Natural killer cell (primary cell): Measurements from ENCODE around the gene BCL2L11. TPM values are rescaled to one million over a fixed set of nuclear protein-coding genes. Genes with fewer than 3 reads are reported as not detected.

ENCODE experiments used
- ATAC-seq, 3 donors: fragments of 150-1000 bp in 2 of 3; fragments of 200-7000 bp in 1 of 3; cut with Tn5 transposase; 1 replicate in 1 of 3; 2 replicates in 2 of 3; pipeline ENCODE4 v1.10.0; 2021; ENCODE audit warnings: mild to moderate bottlenecking in 2 of 3, moderate library complexity in 2 of 3
- DNase-seq, 2 donors: peaks; one replicate each; pipeline versions ENCODE4 v3.0.0 to v3.0.0-alpha.2; 2013 to 2021; ENCODE audit warnings: mixed read lengths in 1 of 2
- H3K27ac ChIP-seq: one replicate; pipeline ENCODE4 v1.5.1; 2013; ENCODE audit warnings: mild to moderate bottlenecking, low read length
- H3K27me3 ChIP-seq: one replicate; pipeline ENCODE4 v1.6.1; 2013; ENCODE audit warnings: low read length; ENCODE audit not compliant: control insufficient read depth, insufficient read depth
- H3K36me3 ChIP-seq: one replicate; pipeline ENCODE4 v1.6.1; 2013; ENCODE audit warnings: low read length; ENCODE audit not compliant: control insufficient read depth, insufficient read depth
- H3K4me1 ChIP-seq: one replicate; pipeline ENCODE4 v1.6.1; 2013; ENCODE audit warnings: low read length; ENCODE audit not compliant: control insufficient read depth, insufficient read depth
- H3K4me3 ChIP-seq: one replicate; pipeline ENCODE4 v1.5.1; 2013; ENCODE audit warnings: low read length
- H3K9me3 ChIP-seq: one replicate; pipeline ENCODE4 v1.6.1; 2013; ENCODE audit warnings: low read length; ENCODE audit not compliant: control insufficient read depth, insufficient read depth
- H3K27ac Mint-ChIP-seq, 2 donors: one replicate each; pipeline ENCODE4 v1.8.0; 2022; ENCODE audit warnings: mild to moderate bottlenecking in 2 of 2, mixed read lengths in 2 of 2, moderate library complexity in 1 of 2
- H3K27me3 Mint-ChIP-seq, 2 donors: one replicate each; pipeline ENCODE4 v1.8.0; 2022; ENCODE audit warnings: low read depth in 2 of 2, mixed read lengths in 2 of 2
- H3K36me3 Mint-ChIP-seq: one replicate; pipeline ENCODE4 v1.8.0; 2022; ENCODE audit warnings: mixed read lengths
- H3K4me1 Mint-ChIP-seq, 2 donors: one replicate each; pipeline ENCODE4 v1.8.0; 2022; ENCODE audit warnings: mixed read lengths in 2 of 2
- H3K4me3 Mint-ChIP-seq: one replicate; pipeline ENCODE4 v1.8.0; 2022; ENCODE audit warnings: mild to moderate bottlenecking, moderate library complexity, mixed read lengths
- H3K9me3 Mint-ChIP-seq, 2 donors: one replicate each; pipeline ENCODE4 v1.8.0; 2022; ENCODE audit warnings: mixed read lengths in 2 of 2
- WGBS: methylation state at CpG from one replicate; pipeline ENCODE4 v1.1.7; 2013; ENCODE audit warnings: missing lambda C conversion rate; ENCODE audit not compliant: insufficient coverage; 5-methylcytosine and 5-hydroxymethylcytosine counted together
- intact Hi-C: fragments of 100-400 bp; cut with micrococcal nuclease; formaldehyde crosslinking; loops from one replicate; pipeline ENCODE4 v1.14.2; 2022
- total RNA-seq, 4 donors: library from RNA; stranded (reverse); fragments of 120-200 nt in 1 of 4; gene quantifications; one replicate each; pipeline versions ENCODE4 v1.2.3 to v1.2.4, GENCODE V29; 2013 to 2022
- TF ChIP-seq, protein P1 (sequence below): fragments of 200-600 bp; IDR thresholded peaks from one replicate; pipeline ENCODE4 v1.8.0; 2022; ENCODE audit warnings: antibody characterized with exemption

The BCL2L11 gene
- total RNA-seq, 3 donors from 2014 or later (not counting 1 experiment from before 2014, with no cell fraction given), result 27.4 to 56.9 (median 39.9) TPM

DNA sequence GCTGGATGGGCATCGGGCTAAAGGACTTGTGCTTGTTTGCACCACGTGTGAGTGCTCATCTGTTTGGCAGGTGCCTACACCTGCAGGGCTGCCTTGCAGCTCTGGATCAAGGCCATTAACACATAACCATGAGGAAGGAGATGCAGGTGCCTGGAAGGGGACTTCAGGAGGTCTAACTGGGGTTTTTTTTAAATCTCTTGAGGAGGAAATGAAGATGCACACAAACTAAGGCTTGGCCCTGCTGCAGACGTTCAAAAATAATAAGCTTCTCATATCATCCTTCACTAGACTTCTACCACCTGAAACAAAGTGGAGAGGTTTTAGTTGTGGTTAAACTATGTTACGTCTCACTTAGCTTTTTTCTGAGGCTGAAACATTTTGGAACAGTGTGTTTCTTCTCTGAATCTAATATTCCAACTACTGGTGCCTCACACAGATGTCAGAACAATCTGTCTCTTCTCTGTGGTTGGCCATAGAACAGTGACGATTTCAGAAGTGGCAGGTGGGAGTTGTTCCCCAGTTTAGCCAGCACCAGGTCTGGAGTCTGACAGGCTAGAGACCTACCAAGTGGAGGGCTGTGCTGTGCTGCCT is 36.5 kb downstream of the BCL2L11 start:
- H3K4me3 Mint-ChIP-seq, result no peak overlapping the region
- no peaks in the 10 kb centered on the region for H3K27me3 ChIP-seq
- peaks cover 5% of the 10 kb centered on the region for H3K4me1 ChIP-seq
- peak overlapping the region; percentile 14 for H3K27ac ChIP-seq
- H3K27ac Mint-ChIP-seq, result peak overlapping the region in 1 of 2 donors; percentile 38
- H3K27me3 Mint-ChIP-seq, result no peaks in the 10 kb centered on the region
- no peaks in the 10 kb centered on the region for H3K9me3 Mint-ChIP-seq
- 60% methylated on average over 3 of the region's 5 CpGs for WGBS
- H3K36me3 Mint-ChIP-seq, result no peaks in the 10 kb centered on the region
- ATAC-seq (no peak), DNase-seq (peak in 1 of 2 donors; percentile 44)
- intact Hi-C loops, result no loop called here
- peaks cover 16% of the 10 kb centered on the region for H3K36me3 ChIP-seq
- H3K4me3 ChIP-seq, result no peak overlapping the region
- H3K9me3 ChIP-seq, result no peaks in the 10 kb centered on the region
- H3K4me1 Mint-ChIP-seq, result peaks cover 5 to 18% of the 10 kb centered on the region in 2 donors
- TF ChIP-seq, protein P1, sequence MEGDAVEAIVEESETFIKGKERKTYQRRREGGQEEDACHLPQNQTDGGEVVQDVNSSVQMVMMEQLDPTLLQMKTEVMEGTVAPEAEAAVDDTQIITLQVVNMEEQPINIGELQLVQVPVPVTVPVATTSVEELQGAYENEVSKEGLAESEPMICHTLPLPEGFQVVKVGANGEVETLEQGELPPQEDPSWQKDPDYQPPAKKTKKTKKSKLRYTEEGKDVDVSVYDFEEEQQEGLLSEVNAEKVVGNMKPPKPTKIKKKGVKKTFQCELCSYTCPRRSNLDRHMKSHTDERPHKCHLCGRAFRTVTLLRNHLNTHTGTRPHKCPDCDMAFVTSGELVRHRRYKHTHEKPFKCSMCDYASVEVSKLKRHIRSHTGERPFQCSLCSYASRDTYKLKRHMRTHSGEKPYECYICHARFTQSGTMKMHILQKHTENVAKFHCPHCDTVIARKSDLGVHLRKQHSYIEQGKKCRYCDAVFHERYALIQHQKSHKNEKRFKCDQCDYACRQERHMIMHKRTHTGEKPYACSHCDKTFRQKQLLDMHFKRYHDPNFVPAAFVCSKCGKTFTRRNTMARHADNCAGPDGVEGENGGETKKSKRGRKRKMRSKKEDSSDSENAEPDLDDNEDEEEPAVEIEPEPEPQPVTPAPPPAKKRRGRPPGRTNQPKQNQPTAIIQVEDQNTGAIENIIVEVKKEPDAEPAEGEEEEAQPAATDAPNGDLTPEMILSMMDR, result no peak

DNA sequence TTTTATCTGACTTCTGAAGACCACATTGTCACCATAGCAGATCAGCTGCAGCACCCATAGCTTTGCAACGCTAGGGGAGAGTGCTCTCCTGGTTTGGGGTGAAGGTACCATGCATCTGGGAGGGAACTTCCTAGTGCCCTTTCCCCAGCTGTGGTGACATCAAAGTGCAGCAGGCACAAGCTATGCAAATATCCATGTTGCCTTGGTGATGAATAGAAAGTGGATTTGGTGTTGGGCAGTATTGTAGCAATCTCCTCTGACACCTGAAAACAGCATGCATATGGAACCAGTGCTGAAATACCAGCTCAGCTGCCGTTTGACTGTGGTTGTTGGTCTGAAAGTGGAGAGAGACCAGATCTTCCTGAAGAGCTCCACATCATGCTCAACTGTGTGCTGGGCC is 37.1 kb downstream of the BCL2L11 start:
- H3K4me3 ChIP-seq, result no peak overlapping the region
- no peaks in the 10 kb centered on the region for H3K9me3 Mint-ChIP-seq
- 51% methylated on average over 2 of the region's 2 CpGs for WGBS
- TF ChIP-seq, protein P1, result no peak
- no peaks in the 10 kb centered on the region for H3K27me3 Mint-ChIP-seq
- H3K4me1 ChIP-seq, result peaks cover 5% of the 10 kb centered on the region
- H3K4me1 Mint-ChIP-seq, result peaks cover 11 to 24% of the 10 kb centered on the region in 2 donors
- intact Hi-C loops, result no loop called here
- DNase-seq (peak in 1 of 2 donors; percentile 28), ATAC-seq (peak in 1 of 3 donors; percentile 48)
- H3K27ac ChIP-seq, result peak overlapping the region; percentile 14
- H3K4me3 Mint-ChIP-seq, result no peak overlapping the region
- peaks cover 16% of the 10 kb centered on the region for H3K36me3 ChIP-seq
- H3K36me3 Mint-ChIP-seq, result no peaks in the 10 kb centered on the region
- no peaks in the 10 kb centered on the region for H3K9me3 ChIP-seq
- H3K27me3 ChIP-seq, result no peaks in the 10 kb centered on the region
- H3K27ac Mint-ChIP-seq, result no peak overlapping the region

DNA sequence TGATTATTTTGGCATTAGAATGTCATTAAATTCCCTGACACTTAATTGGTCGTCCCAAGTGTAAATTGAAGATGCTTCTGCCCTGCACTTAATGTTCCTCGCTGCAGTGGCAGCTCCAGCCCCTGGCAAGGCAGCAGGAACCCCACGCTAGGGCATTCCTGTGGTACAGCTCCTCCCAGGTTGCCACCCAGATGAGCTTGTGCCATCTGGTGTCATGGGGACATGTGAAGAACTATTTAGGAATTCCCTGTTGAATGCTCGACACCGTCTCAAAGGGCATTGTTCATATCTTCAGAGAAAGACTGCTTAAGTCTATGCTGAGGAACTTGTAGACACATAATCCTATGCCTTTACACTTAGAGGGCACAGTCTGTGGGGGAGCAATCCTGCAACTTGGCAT is 38.9 kb downstream of the BCL2L11 start:
- peaks cover 5% of the 10 kb centered on the region for H3K4me1 ChIP-seq
- no peak overlapping the region for H3K27ac ChIP-seq
- no peak for ATAC-seq
- no peaks in the 10 kb centered on the region for H3K27me3 ChIP-seq
- intact Hi-C loops, result no loop called here
- peaks cover 14% of the 10 kb centered on the region for H3K36me3 ChIP-seq
- Mint-ChIP-seq H3K4me3 (no peak overlapping the region), H3K27ac (no peak overlapping the region), H3K36me3 (no peaks in the 10 kb centered on the region), H3K4me1 (peaks cover 13 to 28% of the 10 kb centered on the region in 2 donors), H3K9me3 (no peaks in the 10 kb centered on the region), H3K27me3 (no peaks in the 10 kb centered on the region)
- H3K4me3 ChIP-seq, result no peak overlapping the region
- WGBS, result 95% methylated on average over 5 of the region's 5 CpGs
- H3K9me3 ChIP-seq, result no peaks in the 10 kb centered on the region
- no peak for DNase-seq
- TF ChIP-seq, protein P1, result no peak

DNA sequence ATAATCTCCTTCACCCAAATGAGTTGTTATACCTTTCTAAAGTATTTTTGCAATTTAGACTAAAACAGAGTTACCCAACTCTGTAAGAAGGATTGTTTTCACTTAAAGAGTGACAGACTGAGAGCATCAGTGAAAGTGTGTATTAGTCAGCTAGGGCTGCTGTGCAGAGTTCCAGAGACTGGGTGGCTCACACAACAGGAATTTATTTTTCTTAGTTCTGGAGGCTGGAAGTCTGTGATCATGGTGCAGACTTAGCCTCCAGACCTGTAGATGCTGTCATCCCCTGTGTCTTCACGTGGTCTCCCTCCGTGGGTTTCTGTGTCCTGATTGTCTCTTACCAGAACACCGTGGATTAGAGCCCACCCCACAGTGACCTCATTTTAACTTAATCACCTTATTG is 40.0 kb downstream of the BCL2L11 start:
- ATAC-seq (no peak), DNase-seq (no peak)
- TF ChIP-seq, protein P1, result no peak
- Mint-ChIP-seq H3K9me3 (no peaks in the 10 kb centered on the region), H3K4me3 (no peak overlapping the region), H3K27ac (no peak overlapping the region), H3K27me3 (no peaks in the 10 kb centered on the region), H3K36me3 (no peaks in the 10 kb centered on the region), H3K4me1 (peaks cover 13 to 28% of the 10 kb centered on the region in 2 donors)
- peaks cover 19% of the 10 kb centered on the region for H3K36me3 ChIP-seq
- H3K4me3 ChIP-seq, result no peak overlapping the region
- no peaks in the 10 kb centered on the region for H3K27me3 ChIP-seq
- WGBS, result 85% methylated on average over 3 of the region's 3 CpGs
- H3K9me3 ChIP-seq, result no peaks in the 10 kb centered on the region
- intact Hi-C loops, result no loop called here
- H3K4me1 ChIP-seq, result peaks cover 5% of the 10 kb centered on the region
- H3K27ac ChIP-seq, result no peak overlapping the region
